Osteoblast (primary cell): ENCODE results near the gene CLEC4G. TPM values are rescaled to one million over a fixed set of nuclear protein-coding genes. Genes with fewer than 3 reads are reported as not detected.

Experiments used
- DNase-seq: peaks from one replicate; pipeline ENCODE4 v3.0.0; 2011; ENCODE audit warnings: low spot score, mixed read lengths; ENCODE audit not compliant: insufficient read length; ENCODE audit errors: missing footprints
- H2AFZ ChIP-seq: 2 replicates; pipeline ENCODE4 v1.6.0; 2011; ENCODE audit warnings: mild to moderate bottlenecking, low read length
- H3K27ac ChIP-seq: 2 replicates; pipeline ENCODE4 v1.5.1; 2011; ENCODE audit warnings: mild to moderate bottlenecking, low read depth, low read length, moderate library complexity
- H3K27me3 ChIP-seq: 2 replicates; pipeline ENCODE4 v1.6.0; 2012; ENCODE audit warnings: mild to moderate bottlenecking, control low read depth, inconsistent platforms, low read length, moderate library complexity; ENCODE audit not compliant: insufficient read depth
- H3K36me3 ChIP-seq: 2 replicates; pipeline ENCODE4 v1.5.1; 2011; ENCODE audit warnings: mild to moderate bottlenecking, low read length, control low read depth, moderate library complexity; ENCODE audit not compliant: insufficient read depth
- H3K4me1 ChIP-seq: 2 replicates; pipeline ENCODE4 v1.5.1; 2011; ENCODE audit warnings: mild to moderate bottlenecking, low read length, control low read depth, moderate library complexity; ENCODE audit not compliant: insufficient read depth
- H3K4me2 ChIP-seq: 2 replicates; pipeline ENCODE4 v1.6.0; 2011; ENCODE audit warnings: mild to moderate bottlenecking, low read length; ENCODE audit not compliant: insufficient read depth
- H3K4me3 ChIP-seq: fragments of 200-600 bp; sonication (generic); 3 replicates; pipeline ENCODE4 v1.5.1; 2012; ENCODE audit warnings: mild to moderate bottlenecking, low read length, inconsistent platforms; ENCODE audit not compliant: insufficient read depth
- H3K79me2 ChIP-seq: 2 replicates; pipeline ENCODE4 v1.6.0; 2012; ENCODE audit warnings: mild to moderate bottlenecking, low read length, control low read depth, inconsistent platforms; ENCODE audit not compliant: insufficient read depth
- H3K9me3 ChIP-seq: 2 replicates; pipeline ENCODE4 v1.5.1; 2011; ENCODE audit warnings: low read depth, low read length, control low read depth
- H4K20me1 ChIP-seq: 2 replicates; pipeline ENCODE4 v1.6.0; 2012; ENCODE audit warnings: mild to moderate bottlenecking, low read length, control low read depth; ENCODE audit not compliant: insufficient read depth
- CTCF ChIP-seq: IDR thresholded peaks from 2 replicates; pipeline ENCODE4 v1.5.1; 2011; ENCODE audit warnings: mild to moderate bottlenecking, low read depth, low read length, moderate library complexity; ENCODE audit errors: extremely low read depth
- total RNA-seq: library from RNA; depleted of rRNA; stranded (reverse); fragments of >200 nt; gene quantifications from 2 replicates; pipeline ENCODE4 v1.2.3, GENCODE V29; 2012

CLEC4G gene
- total RNA-seq, 1 donor = not detected

- no peaks in the 10 kb centered on the region for H3K4me1 ChIP-seq
- H2AFZ ChIP-seq = no peak overlapping the region
- no peaks in the 10 kb centered on the region for H3K79me2 ChIP-seq
- H3K27me3 ChIP-seq = no peaks in the 10 kb centered on the region
- no peak for TF ChIP-seq CTCF
- H4K20me1 ChIP-seq = peaks cover 2% of the 10 kb centered on the region
- no peak overlapping the region for H3K4me2 ChIP-seq
- H3K36me3 ChIP-seq = no peaks in the 10 kb centered on the region
- H3K4me3 ChIP-seq = no peak overlapping the region
- no peak overlapping the region for H3K27ac ChIP-seq
- H3K9me3 ChIP-seq = no peaks in the 10 kb centered on the region
- DNase-seq = peak; percentile 62
Observed at GRCh38 chr19:7689165-7689564, 42.7 kb downstream of the CLEC4G start.

DNA sequence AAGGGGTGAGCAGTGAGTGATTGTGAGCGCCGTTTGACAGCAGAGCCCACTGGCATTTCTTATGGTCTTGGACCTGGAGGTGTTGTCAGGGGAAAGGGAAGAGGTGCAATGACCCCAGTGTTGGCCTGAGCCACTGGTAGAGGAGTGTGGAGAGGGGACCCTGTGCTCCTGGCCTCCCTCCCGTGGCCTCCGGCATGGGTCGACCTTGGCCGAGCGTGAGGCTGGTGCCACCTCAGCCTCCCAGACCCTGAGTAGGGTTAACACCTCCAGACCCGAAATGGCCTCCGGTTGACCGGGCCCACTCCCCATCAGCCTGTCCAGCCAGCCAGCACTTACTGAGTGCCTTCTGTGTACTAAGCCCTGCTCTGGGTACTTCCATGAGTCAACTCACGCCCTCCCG lies 44.7 kb downstream of the CLEC4G start:
- Histone ChIP-seq H3K27ac (no peak overlapping the region), H3K27me3 (no peaks in the 10 kb centered on the region)
- no peak for TF ChIP-seq CTCF

GRCh38 chr19:7685546-7686445 lies 46.1 kb downstream of the CLEC4G start:
- DNase-seq = peak; percentile 69
- peaks cover 20% of the 10 kb centered on the region for H4K20me1 ChIP-seq
- TF ChIP-seq CTCF = no peak
- peaks cover 12% of the 10 kb centered on the region for H3K36me3 ChIP-seq
- no peak overlapping the region for H2AFZ ChIP-seq
- no peaks in the 10 kb centered on the region for H3K9me3 ChIP-seq
- peaks cover 18% of the 10 kb centered on the region for H3K79me2 ChIP-seq
- no peaks in the 10 kb centered on the region for H3K27me3 ChIP-seq
- H3K4me3 ChIP-seq = no peak overlapping the region
- H3K27ac ChIP-seq = no peak overlapping the region
- no peak overlapping the region for H3K4me2 ChIP-seq
- peaks cover 9% of the 10 kb centered on the region for H3K4me1 ChIP-seq

More for the DNA sequence above, 44.7 kb downstream of the CLEC4G start:
- Histone ChIP-seq H3K79me2 (peaks cover 4% of the 10 kb centered on the region), H4K20me1 (peaks cover 14% of the 10 kb centered on the region), H3K9me3 (no peaks in the 10 kb centered on the region), H3K4me1 (no peaks in the 10 kb centered on the region), H2AFZ (no peak overlapping the region), H3K4me3 (no peak overlapping the region), H3K4me2 (no peak overlapping the region), H3K36me3 (peaks cover 12% of the 10 kb centered on the region)
- DNase-seq = peak; percentile 84

DNA sequence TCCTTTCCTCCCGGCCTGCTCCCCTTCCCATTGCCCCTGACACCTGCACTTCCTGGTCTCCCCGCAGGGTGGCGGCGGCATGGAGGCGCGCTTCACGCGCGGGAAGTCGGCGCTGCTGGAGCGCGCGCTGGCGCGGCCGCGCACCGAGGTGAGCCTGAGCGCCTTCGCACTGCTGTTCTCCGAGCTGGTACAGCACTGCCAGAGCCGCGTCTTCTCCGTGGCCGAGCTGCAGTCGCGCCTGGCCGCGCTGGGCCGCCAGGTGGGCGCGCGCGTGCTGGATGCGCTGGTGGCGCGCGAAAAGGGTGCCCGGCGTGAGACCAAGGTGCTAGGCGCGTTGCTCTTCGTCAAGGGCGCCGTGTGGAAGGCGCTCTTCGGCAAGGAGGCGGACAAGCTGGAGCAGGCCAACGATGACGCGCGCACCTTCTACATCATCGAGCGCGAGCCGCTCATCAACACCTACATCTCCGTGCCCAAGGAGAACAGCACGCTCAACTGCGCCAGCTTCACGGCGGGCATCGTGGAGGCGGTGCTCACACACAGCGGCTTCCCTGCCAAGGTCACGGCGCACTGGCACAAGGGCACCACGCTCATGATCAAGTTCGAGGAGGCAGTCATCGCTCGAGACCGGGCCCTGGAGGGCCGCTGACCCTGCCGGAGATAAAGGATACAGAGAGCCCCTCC lies 49.6 kb downstream of the CLEC4G start:
- DNase-seq = peak; percentile 79

More for the DNA sequence above, 49.6 kb downstream of the CLEC4G start:
- no peaks in the 10 kb centered on the region for H3K9me3 ChIP-seq
- peaks cover 5% of the 10 kb centered on the region for H3K27me3 ChIP-seq
- TF ChIP-seq CTCF = no peak
- H2AFZ ChIP-seq = peak overlapping the region; percentile 72
- H3K4me3 ChIP-seq = peak overlapping the region; percentile 98
- peak overlapping the region; percentile 48 for H3K27ac ChIP-seq
- peak overlapping the region; percentile 89 for H3K4me2 ChIP-seq
- peaks cover 12% of the 10 kb centered on the region for H3K36me3 ChIP-seq
- H3K4me1 ChIP-seq = peaks cover 12% of the 10 kb centered on the region
- peaks cover 20% of the 10 kb centered on the region for H4K20me1 ChIP-seq
- peaks cover 20% of the 10 kb centered on the region for H3K79me2 ChIP-seq
